NCI-H1417 treated with DMSO at 0.1 percent for 48 hours (cell line): ENCODE results near the gene TEX29.

ENCODE experiments used
- DNase-seq: peaks from one replicate; lab custom pipeline; 2025; lab: John Stamatoyannopoulos, UW

Gene TEX29

DNA sequence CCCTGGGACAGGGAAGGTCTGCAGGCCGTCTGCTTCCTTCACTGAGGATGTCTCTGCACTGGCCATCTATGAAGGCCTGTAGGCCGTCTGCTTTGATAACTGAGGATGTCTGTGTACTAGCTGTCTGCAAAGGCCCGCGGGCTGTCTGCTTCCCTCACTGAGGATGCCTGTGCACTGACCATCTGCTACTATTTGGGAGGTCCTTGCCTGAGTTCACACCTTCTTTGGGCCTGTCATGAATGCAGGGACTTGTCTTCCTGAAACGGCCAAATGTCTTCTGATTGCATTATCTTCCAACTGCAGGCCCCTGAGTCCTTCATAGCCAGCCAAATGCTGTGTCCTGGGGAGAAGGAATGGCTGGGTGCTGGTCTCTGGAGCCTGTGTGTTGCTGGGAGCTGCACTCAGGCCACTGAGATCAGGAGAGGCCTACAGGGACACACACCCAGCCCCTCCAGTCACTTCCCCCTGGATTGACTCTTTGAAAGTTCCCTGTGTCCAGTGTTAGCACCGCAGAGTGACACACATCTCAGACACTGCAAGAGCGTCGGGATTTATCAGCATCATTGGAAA, 72.9 kb downstream of the TEX29 start:
- DNase-seq = no peak
